NK-92 (cell line): ENCODE measurements around the gene SYNDIG1L.
"Not testable (repeated sequence)": the region's sequence is repeated elsewhere in the genome, so short reads cannot be mapped to it uniquely, and the experiment has no call there.

Experiments used
- DNase-seq: peaks from one replicate; lab custom pipeline; 2025; ENCODE audit not compliant: unreplicated experiment; lab: John Stamatoyannopoulos, UW

SYNDIG1L gene

DNA sequence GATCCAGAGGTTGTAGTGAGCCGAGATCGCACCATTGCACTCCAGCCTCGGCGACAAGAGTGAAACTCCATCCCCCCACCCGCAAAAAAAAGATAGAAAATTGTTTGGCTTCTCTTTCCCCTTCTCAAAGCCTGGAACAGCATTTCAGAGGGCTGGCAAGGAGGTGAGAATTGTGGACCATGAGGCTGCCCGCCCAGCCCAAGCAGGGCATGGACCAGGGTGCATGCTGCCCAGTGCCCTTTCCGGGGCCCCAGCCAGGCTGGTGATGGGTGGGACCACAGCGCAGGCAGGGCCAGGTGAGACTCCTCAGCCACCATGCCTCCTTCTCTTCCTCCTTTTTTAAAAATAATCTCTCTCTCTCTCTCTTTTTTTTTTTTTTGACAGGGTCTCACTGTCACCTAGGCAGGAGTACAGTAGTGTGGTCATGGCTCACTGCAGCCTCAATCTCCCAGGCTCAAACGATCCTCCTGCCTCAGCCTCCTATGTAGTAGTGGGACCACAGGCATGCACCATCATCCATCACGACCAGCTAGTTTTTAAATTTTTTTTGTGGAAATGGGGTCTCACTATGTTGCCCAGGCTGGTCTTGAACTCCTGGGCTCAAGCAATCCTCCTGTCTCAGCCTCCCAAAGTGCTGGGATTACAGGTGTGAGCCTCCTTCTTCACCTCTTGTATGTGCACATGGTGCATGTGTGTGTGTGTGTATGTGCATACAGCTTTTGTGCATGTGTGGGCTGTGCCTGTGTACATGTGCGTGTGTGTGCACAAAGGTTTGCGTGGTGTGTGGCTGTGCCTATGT is 22.2 kb downstream of the SYNDIG1L start:
- DNase-seq, result no peak

DNA sequence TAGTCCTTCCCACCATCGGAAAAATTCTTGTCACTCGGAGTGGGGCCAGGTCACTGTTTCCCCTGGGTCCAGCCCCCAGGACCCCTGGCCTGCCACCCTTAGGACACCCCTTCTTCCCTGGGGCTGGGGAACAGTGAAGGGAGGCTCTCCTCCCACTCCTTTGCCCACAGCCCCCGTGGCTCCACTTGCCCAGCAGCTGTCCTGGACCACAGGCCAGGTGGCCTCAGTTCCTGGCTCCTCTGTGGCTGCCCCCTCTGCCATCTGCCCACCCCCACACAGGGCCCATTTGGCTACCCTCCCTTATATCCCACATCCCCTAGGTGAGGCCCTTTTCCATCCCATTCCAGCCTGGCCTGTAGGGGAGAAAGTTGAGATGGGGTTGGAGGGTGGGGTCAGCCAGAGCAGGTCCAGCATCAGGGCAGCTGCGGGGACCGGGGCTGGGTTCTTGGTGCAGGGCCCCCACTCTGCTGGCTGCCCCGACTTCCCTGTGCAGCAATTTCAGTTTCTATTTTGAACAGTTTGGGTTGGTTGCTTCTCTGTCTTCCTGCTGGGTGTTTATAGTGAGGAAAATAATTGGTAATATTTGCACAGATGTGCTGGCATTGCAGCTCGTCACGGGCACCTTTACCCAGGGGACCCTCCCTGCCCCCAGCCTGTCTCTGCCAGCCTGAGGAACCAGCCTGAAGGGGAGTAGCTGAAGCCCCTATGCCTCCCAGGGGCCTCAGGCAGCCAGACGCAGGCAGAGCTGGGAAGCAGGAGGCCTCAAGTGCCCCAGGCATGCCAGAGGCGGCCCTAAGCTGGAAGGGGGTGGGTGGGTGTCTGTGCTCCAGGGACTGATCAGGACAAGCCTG is 23.4 kb downstream of the SYNDIG1L start:
- DNase-seq, result no peak

DNA sequence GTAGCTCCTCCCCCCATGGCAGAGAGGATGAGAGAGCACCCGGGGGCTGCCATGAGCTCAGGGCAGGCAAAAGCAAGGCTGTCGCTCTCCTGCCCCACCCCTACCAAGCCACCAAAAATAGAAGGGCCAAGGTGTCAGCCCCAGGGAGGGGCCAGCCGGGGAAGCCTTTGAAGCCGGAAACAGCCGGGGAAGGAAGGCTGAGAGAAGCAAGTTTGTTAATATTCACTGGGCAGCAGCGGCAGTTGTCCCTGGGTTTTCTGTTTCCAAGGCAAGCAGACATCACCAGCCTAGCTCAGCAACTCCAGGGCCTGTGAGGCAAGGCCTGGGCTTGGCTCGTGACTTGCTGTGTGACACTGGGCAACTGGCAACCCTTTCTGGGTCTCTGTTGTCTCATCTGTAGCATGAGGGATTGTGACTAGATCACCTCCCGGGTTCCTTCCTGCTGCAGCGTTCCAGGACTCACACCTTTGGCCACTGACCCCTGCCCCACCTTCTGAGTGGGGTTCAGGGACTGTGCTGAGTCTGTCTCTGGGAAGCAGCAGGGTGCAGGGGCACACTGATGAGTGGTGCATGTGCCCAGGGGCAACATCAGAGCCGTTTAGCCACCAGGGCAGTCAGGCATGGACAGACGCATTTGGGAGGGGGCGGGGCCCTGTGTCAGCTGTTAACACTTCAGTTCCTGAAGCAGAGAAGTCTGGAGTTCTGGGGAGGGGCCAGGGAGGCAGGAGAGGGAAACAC is 24.3 kb downstream of the SYNDIG1L start:
- no peak for DNase-seq

GRCh38 chr14:74400919-74401503 is 25.0 kb downstream of the SYNDIG1L start:
- no peak for DNase-seq

DNA sequence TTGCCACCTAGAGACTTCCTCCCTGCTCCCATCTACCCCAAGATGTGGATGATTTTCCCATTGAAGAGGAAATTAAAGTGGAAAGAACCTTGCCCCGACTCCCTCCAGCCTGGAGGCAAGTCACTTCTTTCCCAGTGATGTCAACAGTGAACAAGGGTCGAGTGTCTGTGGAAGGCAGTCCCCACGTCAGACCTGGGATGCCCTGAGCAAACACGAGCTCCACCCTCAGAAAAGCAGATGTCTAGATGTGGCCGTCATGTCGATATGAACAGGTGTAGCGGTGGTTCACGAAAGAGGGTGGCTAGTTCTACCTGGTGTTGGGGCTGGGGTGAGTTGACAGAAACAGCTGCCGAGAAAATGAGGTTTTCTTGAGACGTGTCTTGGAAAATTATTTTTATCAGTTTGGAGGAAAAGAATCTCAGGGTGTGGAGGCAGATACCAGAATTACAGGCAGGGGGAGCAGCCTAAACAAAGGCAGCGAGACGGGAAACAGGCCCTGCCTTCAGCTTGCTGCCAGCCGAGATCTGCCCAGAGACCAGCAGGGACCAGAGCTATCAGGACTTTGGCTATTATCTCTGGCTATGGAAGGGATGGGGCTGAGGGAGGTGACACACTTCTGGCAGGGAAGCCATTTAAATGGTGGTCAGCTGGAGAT is 25.9 kb downstream of the SYNDIG1L start:
- DNase-seq, result no peak

GRCh38 chr14:74395094-74395493 is 30.9 kb downstream of the SYNDIG1L start:
- DNase-seq, result no peak

GRCh38 chr14:74394549-74394948 is 31.5 kb downstream of the SYNDIG1L start:
- no peak for DNase-seq

DNA sequence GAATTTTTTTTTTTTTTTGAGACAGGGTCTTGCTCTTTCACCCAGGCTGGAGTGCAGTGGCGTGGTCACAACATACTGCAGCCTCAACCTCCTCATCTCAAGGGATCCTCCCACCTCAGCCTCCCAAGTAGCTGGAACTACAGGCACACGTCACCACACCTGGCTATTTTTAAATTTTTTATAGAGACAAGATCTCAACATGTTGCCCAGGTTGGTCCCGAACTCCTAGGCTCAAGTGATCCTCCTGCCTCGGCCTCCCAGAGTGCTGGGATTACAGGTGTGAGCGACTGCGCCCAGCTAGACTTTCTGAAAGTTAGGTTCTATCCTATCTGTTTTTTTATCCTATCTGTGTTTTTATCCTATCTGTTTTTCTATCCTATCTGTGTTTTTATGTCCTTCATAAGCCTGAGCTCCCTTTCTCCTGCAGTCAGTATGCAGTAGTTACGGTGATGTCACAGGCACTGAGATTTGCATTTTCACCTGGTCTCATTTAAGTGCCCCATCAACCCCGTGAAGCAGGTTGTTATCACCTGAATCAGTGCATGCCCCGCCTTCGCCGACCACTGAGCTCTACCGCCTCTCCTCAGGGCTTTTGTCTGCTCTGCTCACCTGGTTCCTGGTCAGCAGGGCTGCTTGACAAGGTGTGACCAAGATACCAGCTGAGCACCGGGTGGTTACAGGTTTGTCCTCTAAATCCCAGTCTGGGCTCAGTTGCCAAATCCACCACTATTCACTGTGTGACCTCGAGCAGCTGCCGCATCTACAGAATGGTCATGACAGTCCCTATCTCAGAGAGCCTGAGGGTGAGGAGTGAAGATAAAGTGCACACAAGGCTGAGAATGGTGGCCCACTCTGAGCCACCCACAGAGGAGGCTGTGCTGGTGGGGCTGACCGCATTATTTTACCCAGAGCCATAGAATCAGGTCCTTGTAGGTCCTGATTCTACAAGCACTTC is 33.1 kb downstream of the SYNDIG1L start:
- no peak for DNase-seq

DNA sequence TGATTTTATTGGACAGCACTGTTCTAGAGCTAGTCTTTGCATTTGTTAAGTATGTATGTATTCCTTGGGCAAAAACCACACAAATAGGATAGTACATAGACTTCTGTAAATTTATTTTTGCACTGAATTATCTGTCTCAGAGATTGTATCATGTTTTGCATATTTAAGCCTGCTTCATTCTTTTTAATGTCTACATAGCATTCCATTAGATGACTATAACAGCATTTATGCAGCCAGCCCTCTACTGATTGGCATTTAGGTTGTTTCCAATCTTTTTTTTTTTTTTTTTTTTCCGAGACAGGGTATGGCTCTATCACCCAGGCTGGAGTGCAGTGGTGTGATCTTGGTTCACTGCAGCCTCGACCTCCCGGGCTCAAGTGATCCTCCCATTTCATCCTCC is 34.5 kb downstream of the SYNDIG1L start:
- no peak for DNase-seq

DNA sequence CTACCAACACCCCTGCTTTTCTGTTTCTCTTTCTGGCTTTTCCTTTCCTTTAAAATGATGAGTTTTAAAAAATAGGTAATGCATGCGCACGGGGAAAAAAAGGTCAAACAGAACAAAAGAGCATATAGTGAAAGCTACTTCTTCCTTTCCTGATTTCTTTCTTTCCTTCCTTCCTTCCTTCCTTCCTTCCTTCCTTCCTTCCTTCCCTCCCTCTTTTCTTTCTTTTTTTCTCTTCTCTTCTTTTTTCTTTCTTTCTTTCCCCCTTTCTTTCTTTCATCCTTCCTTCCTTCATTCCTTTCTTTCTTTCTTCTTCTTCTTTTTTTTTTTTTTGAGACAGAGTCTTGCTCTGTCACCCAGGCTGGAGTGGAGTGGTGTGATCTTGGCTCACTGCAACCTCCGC is 35.5 kb downstream of the SYNDIG1L start:
- DNase-seq, result not testable (repeated sequence)

DNA sequence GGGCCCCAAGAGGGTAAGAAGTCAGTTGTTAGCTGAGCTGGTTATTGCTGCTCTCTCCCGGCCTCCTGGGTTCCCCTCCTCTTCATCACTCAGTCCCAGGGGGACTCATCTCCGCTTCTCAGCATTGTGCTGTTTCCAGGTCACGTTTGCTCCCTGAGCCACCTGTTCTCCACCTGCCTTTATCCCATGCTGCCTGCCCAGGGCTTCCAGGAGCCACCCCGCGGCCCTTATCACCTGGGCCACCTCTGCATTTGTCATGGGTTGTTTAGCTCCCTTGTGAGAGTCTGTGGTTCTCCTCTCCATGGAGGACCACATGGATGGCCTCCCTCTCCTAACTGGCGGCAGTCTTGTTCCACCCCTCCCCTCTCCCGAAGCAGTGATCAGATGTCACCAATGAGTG is 36.0 kb downstream of the SYNDIG1L start:
- no peak for DNase-seq

GRCh38 chr14:74382231-74382630 is 43.8 kb downstream of the SYNDIG1L start:
- no peak for DNase-seq

- not testable (repeated sequence) for DNase-seq
Observed at GRCh38 chr14:74381571-74381970, 44.4 kb downstream of the SYNDIG1L start.

DNA sequence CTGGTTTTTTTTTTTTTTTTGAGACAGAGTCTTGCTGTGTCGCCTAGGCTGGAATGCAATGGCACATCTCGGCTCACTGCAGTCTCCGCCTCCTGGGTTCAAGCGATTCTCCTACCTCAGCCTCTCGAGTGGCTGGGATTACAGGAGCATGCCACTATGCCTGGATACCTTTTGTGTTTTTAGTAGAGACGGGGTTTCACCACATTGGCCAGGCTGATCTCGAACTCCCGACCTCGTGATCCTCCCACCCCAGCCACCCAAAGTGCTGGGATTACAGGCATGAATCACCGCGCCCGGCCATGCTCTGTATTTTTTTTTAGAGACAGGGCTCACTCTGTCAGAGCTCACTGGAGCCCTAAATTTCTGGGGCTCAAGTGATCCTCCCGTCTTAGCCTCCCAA is 45.2 kb downstream of the SYNDIG1L start:
- DNase-seq, result no peak

- DNase-seq, result no peak
Observed at GRCh38 chr14:74380172-74380571, 45.8 kb downstream of the SYNDIG1L start.

DNA sequence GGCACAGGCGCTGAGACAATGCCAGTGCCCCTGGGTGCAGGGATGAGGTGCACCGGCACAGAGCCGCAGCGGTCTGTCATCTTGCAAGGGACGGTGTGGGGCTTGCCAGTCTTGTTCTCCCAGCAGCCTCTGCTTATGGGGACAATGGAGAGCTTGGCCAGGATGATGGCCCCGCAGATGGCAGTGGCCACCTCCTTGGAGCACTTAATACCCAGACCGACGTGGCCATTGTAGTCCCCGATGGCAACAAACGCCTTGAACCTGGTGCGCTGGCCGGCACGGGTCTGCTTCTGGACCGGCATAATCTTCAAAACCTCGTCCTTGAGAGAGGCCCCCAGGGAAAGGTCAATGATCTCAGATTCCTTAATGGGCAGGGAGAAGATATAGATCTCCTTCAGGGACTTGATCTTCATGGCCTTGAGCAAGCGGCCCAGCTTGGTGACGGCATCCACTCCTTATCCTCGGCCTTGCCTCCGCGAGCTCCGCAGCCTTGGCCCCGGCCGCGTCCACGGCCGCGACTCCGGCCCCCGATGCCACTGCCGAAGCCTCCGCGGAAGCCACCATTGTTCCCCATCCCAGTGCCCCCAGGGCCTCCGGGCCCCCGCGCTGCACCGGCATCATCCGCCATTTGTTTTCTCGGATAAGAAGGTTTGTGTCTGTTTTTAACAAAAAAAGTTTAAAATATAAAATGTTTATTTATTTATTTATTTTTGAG is 47.9 kb downstream of the SYNDIG1L start:
- no peak for DNase-seq

DNA sequence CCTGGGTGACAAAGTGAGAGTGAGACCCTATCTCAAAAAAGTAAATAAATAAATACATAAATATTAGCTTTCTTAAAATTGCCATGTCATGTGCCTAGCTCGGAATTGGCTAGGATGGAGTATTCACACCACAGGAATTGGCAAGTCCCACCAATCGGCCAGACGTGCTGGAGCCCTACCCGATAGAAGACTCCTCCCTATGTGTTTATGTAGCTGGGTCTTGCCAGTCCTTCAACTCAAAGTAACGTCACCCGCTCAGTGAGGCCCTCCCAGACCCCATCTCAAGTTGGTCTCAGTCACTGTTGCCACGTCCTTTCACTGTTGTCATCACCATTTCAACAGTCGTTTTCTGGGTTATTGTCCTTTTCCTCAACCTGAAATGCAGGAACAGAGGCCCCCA is 57.6 kb downstream of the SYNDIG1L start:
- no peak for DNase-seq

DNA sequence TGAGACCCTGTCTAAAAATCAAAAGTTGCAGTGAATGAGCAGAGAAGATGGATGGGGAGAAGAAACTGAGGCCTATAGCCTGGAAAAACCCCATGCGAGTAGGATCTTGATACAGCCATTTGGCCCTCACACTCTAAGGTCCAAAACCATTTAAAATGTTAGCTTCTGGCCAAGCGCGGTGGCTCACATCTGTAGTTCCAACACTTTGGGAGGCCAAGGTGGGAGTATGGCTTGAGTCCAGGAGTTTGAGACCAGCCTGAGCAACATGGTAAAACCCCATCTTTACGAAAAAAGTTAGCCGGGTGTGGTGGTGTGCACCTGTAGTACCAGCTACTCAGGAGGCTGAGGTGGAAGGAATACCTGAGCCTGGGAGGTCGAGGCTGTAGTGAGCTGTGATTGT is 58.0 kb downstream of the SYNDIG1L start:
- no peak for DNase-seq
